Activated naive CD4-positive, alpha-beta T cell treated with anti-CD3 and anti-CD28 coated beads, Interleukin-2, amount 50 U/mL, for 24 hours (primary cell): ENCODE data around the gene VGF.
"Not testable (repeated sequence)": the region's sequence is repeated elsewhere in the genome, so short reads cannot be mapped to it uniquely, and the experiment has no call there.

Experiments used
- H3K27ac Mint-ChIP-seq: one replicate; pipeline ENCODE4 v1.8.0; 2021; ENCODE audit warnings: mild to moderate bottlenecking, mixed read lengths
- H3K27me3 Mint-ChIP-seq: one replicate; pipeline ENCODE4 v1.8.0; 2021; ENCODE audit warnings: mixed read lengths
- H3K36me3 Mint-ChIP-seq: one replicate; pipeline ENCODE4 v1.8.0; 2021; ENCODE audit warnings: mixed read lengths
- H3K4me1 Mint-ChIP-seq: one replicate; pipeline ENCODE4 v1.8.0; 2021; ENCODE audit warnings: mixed read lengths
- H3K4me3 Mint-ChIP-seq: one replicate; pipeline ENCODE4 v1.8.0; 2021; ENCODE audit warnings: mild to moderate bottlenecking, mixed read lengths
- H3K9me3 Mint-ChIP-seq: one replicate; pipeline ENCODE4 v1.8.0; 2021; ENCODE audit warnings: mixed read lengths

VGF gene

GRCh38 chr7:101121991-101122932, 43.1 kb downstream of the VGF start:
- peaks cover 31% of the 10 kb centered on the region for H3K27me3 Mint-ChIP-seq
- H3K36me3 Mint-ChIP-seq: no peaks in the 10 kb centered on the region
- peak overlapping the region; percentile 56 for H3K4me3 Mint-ChIP-seq
- no peak overlapping the region for H3K27ac Mint-ChIP-seq
- H3K4me1 Mint-ChIP-seq: peaks cover 23% of the 10 kb centered on the region
- H3K9me3 Mint-ChIP-seq: no peaks in the 10 kb centered on the region

GRCh38 chr7:101121631-101121990, 43.8 kb downstream of the VGF start:
- Mint-ChIP-seq H3K27me3 (peaks cover 29% of the 10 kb centered on the region), H3K4me1 (peaks cover 17% of the 10 kb centered on the region)
- not testable (repeated sequence) for H3K36me3 Mint-ChIP-seq, H3K4me3 Mint-ChIP-seq, H3K27ac Mint-ChIP-seq, H3K9me3 Mint-ChIP-seq

GRCh38 chr7:101120315-101120714, 45.1 kb downstream of the VGF start:
- Mint-ChIP-seq H3K27ac (no peak overlapping the region), H3K9me3 (no peaks in the 10 kb centered on the region), H3K27me3 (peaks cover 23% of the 10 kb centered on the region), H3K4me3 (no peak overlapping the region), H3K4me1 (peaks cover 9% of the 10 kb centered on the region), H3K36me3 (no peaks in the 10 kb centered on the region)

- no peaks in the 10 kb centered on the region for H3K36me3 Mint-ChIP-seq
- H3K4me3 Mint-ChIP-seq: no peak overlapping the region
- no peak overlapping the region for H3K27ac Mint-ChIP-seq
- peaks cover 6% of the 10 kb centered on the region for H3K4me1 Mint-ChIP-seq
- H3K9me3 Mint-ChIP-seq: no peaks in the 10 kb centered on the region
- H3K27me3 Mint-ChIP-seq: peaks cover 21% of the 10 kb centered on the region
Measured at GRCh38 chr7:101119876-101120275, 45.5 kb downstream of the VGF start.

- Mint-ChIP-seq H3K36me3 (no peaks in the 10 kb centered on the region), H3K27me3 (peaks cover 18% of the 10 kb centered on the region), H3K9me3 (no peaks in the 10 kb centered on the region), H3K27ac (peak overlapping the region; percentile 77), H3K4me1 (no peaks in the 10 kb centered on the region), H3K4me3 (no peak overlapping the region)
Measured at GRCh38 chr7:101118856-101119255, 46.5 kb downstream of the VGF start.

GRCh38 chr7:101116898-101117297, 48.5 kb downstream of the VGF start:
- Mint-ChIP-seq H3K4me3 (no peak overlapping the region), H3K27ac (no peak overlapping the region), H3K9me3 (no peaks in the 10 kb centered on the region), H3K36me3 (no peaks in the 10 kb centered on the region), H3K27me3 (peaks cover 8% of the 10 kb centered on the region), H3K4me1 (no peaks in the 10 kb centered on the region)

GRCh38 chr7:101115215-101115614, 50.2 kb downstream of the VGF start:
- Mint-ChIP-seq H3K4me1 (no peaks in the 10 kb centered on the region), H3K27ac (no peak overlapping the region), H3K27me3 (peaks cover 4% of the 10 kb centered on the region), H3K36me3 (no peaks in the 10 kb centered on the region), H3K4me3 (no peak overlapping the region), H3K9me3 (no peaks in the 10 kb centered on the region)

GRCh38 chr7:101114492-101114891, 50.9 kb downstream of the VGF start:
- no peaks in the 10 kb centered on the region for H3K4me1 Mint-ChIP-seq
- no peaks in the 10 kb centered on the region for H3K36me3 Mint-ChIP-seq
- peaks cover 2% of the 10 kb centered on the region for H3K27me3 Mint-ChIP-seq
- no peak overlapping the region for H3K27ac Mint-ChIP-seq
- H3K4me3 Mint-ChIP-seq: no peak overlapping the region
- H3K9me3 Mint-ChIP-seq: no peaks in the 10 kb centered on the region

GRCh38 chr7:101113836-101114235, 51.5 kb downstream of the VGF start:
- Mint-ChIP-seq H3K4me3 (no peak overlapping the region), H3K27ac (no peak overlapping the region), H3K4me1 (no peaks in the 10 kb centered on the region), H3K9me3 (no peaks in the 10 kb centered on the region), H3K36me3 (no peaks in the 10 kb centered on the region), H3K27me3 (no peaks in the 10 kb centered on the region)

- H3K27ac Mint-ChIP-seq, H3K27me3 Mint-ChIP-seq, H3K4me3 Mint-ChIP-seq, H3K9me3 Mint-ChIP-seq, H3K36me3 Mint-ChIP-seq, H3K4me1 Mint-ChIP-seq: not testable (repeated sequence)
Measured at GRCh38 chr7:101113140-101113539, 52.2 kb downstream of the VGF start.
